ENCODE measurements around the gene PRDM7.

The PRDM7 gene

DNA sequence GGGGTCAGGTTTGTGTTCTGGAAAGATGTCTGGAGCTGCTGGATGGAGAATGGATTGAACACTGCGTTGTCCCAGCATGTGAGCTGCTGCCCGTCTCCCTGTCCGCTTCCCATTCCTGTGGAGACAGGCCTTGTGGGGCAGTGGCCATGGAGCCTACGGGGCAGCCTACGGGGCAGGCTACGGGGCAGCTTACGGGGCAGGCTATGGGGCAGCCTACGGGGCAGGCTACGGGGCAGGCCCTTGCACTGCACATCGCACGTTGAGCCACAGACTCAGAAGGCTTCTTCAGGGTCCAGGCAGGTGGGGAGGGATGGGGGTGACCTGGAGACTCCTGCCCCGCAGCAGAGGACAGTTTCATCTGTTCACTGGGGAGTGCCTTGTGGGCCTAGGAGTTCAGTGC lies 48.1 kb downstream of the PRDM7 start:
- H3K36me3 ChIP-seq, result no peaks in the 10 kb centered on the region
- DNase-seq, result no peak

DNA sequence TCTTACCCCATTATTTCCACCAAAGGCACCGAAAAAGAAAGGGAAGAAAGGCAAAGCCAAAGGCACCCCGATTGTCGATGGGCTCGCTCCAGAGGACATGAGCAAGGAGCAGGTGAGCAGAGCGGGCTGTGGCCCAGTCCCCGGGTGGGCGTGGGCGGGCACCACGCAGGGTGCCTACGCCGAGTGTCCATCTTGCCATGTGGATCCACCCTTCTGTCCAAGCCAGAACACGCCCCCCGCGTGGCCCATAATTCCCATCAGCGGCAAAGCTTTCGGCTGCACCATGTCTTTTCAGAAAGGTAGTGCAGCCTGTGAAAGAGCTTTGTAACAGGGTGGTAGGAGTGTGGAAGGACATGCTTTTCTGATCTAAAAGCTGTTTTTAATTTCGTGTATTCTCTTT lies 49.5 kb downstream of the PRDM7 start:
- Histone ChIP-seq H3K9me3 (ENCODE audit: severe bottlenecking) (no peaks in the 10 kb centered on the region), H3K27ac (no peak overlapping the region), H3K4me3 (ENCODE audit: low read depth, low read length) (no peak overlapping the region), H3K27me3 (ENCODE audit: insufficient read depth, low read depth, severe bottlenecking) (no peaks in the 10 kb centered on the region), H3K36me3 (no peaks in the 10 kb centered on the region)
- no peak for DNase-seq
- TF ChIP-seq, protein P1, sequence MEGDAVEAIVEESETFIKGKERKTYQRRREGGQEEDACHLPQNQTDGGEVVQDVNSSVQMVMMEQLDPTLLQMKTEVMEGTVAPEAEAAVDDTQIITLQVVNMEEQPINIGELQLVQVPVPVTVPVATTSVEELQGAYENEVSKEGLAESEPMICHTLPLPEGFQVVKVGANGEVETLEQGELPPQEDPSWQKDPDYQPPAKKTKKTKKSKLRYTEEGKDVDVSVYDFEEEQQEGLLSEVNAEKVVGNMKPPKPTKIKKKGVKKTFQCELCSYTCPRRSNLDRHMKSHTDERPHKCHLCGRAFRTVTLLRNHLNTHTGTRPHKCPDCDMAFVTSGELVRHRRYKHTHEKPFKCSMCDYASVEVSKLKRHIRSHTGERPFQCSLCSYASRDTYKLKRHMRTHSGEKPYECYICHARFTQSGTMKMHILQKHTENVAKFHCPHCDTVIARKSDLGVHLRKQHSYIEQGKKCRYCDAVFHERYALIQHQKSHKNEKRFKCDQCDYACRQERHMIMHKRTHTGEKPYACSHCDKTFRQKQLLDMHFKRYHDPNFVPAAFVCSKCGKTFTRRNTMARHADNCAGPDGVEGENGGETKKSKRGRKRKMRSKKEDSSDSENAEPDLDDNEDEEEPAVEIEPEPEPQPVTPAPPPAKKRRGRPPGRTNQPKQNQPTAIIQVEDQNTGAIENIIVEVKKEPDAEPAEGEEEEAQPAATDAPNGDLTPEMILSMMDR (IDR thresholded peaks at IDR 0.05; ENCODE audit: low read depth, low read length), result no peak

More for the DNA sequence above, 48.1 kb downstream of the PRDM7 start:
- Histone ChIP-seq H3K27me3 (ENCODE audit: insufficient read depth, low read depth, severe bottlenecking) (no peaks in the 10 kb centered on the region), H3K4me3 (ENCODE audit: low read depth, low read length) (no peak overlapping the region), H3K27ac (no peak overlapping the region), H3K9me3 (ENCODE audit: severe bottlenecking) (no peaks in the 10 kb centered on the region)
- TF ChIP-seq, protein P1 (IDR thresholded peaks at IDR 0.05; ENCODE audit: low read depth, low read length), result no peak

DNA sequence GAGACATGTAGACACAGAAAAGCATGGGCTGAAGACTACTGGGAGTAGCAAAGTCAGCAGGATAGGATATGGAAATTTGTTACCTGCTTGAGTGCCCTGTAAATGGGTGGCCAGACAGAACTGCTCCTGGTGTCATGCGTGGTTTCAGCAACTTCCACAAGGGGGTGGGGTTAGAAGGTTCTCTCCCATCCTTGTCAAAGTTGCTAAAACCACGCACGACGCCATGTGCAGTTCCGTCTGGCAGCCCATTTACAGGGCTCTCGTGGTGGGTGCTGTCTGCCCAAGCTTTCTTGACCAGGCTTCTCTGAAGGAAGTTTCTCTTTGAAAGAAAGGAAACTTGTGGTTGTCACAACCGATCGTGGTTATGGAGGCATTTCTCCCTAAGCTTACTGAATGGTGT lies 51.0 kb downstream of the PRDM7 start:
- Histone ChIP-seq H3K27ac (no peak overlapping the region), H3K36me3 (no peaks in the 10 kb centered on the region), H3K9me3 (ENCODE audit: severe bottlenecking) (no peaks in the 10 kb centered on the region), H3K4me3 (ENCODE audit: low read depth, low read length) (no peak overlapping the region), H3K27me3 (ENCODE audit: insufficient read depth, low read depth, severe bottlenecking) (no peaks in the 10 kb centered on the region)
- TF ChIP-seq, protein P1 (IDR thresholded peaks at IDR 0.05; ENCODE audit: low read depth, low read length), result no peak
- no peak for DNase-seq

DNA sequence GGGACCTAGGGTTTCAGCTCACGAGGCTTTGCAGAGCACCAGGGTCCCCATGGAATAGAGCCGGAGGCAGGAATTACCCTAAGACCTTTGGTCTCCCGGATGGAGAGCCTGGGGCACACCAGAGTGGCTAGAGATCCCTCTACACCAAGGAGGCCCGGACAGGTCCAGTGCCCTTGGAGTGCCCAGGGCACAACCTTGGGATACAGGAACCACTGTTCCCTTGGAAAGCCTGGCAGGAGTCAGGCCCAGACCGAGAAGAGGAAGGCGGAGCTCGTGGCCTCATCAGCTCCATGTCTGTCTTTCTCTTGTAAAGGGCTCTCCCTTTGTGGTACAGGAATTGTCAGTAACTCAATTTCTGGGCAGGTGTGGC lies 54.1 kb downstream of the PRDM7 start:
- no peak overlapping the region for H3K27ac ChIP-seq
- no peaks in the 10 kb centered on the region for H3K27me3 ChIP-seq (ENCODE audit: insufficient read depth, low read depth, severe bottlenecking)
- no peaks in the 10 kb centered on the region for H3K9me3 ChIP-seq (ENCODE audit: severe bottlenecking)
- no peak overlapping the region for H3K4me3 ChIP-seq (ENCODE audit: low read depth, low read length)
- TF ChIP-seq, protein P1 (IDR thresholded peaks at IDR 0.05; ENCODE audit: low read depth, low read length), result no peak
- no peaks in the 10 kb centered on the region for H3K36me3 ChIP-seq
- no peak for DNase-seq

DNA sequence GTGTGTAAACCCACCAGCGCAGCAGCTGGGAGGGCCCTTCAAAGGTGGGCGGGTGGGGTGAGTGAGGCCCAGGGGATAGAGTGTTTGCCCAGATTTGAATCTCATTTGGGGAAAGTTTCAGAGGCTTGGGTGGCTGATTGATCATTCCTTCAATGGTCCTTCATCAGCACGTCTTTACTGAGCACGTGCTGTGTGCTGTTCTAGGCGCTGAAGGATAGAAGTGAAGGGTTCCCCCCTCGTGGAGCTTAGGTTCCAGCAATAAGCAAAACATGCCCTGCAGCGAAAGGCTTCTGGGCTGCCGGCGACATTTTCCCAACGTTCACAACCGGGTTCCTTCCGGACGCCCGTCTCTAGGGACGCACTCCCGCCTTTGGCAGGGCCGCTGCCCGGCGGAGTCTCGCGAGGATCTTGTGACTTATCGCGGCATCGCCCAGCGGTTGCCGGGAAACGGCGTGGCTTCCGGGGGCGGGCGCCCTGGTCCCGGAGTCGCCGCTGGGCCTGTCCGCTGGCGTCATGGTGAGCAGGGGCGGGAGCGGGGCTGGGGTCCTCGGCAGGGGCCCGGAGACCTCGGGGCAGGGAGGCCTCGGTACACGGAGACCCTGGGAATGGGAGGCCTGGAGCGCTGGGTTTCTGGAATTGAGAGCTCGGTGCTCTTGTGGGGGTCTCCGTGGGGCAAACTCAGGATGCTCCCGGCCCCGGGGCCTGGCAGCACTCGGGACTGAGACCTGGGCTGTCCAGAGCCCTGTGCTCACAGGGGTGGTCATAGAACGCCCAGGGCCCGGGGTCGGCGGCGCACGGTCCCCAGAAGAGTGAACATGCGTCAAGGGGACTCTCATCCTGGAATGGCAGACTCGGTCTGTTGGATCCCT lies 54.7 kb downstream of the PRDM7 start:
- H3K27ac ChIP-seq, result no peak overlapping the region

More for the DNA sequence above, 54.7 kb downstream of the PRDM7 start:
- Histone ChIP-seq H3K9me3 (ENCODE audit: severe bottlenecking) (no peaks in the 10 kb centered on the region), H3K27me3 (ENCODE audit: insufficient read depth, low read depth, severe bottlenecking) (no peaks in the 10 kb centered on the region), H3K4me3 (ENCODE audit: low read depth, low read length) (no peak overlapping the region), H3K36me3 (no peaks in the 10 kb centered on the region)
- TF ChIP-seq, protein P1 (IDR thresholded peaks at IDR 0.05; ENCODE audit: low read depth, low read length), result no peak
- DNase-seq, result no peak

All from WERI-Rb-1 (cell line).